GM19239 (cell line): Measurements from ENCODE around the gene IMPDH1.

Experiments used
- DNase-seq: peaks from one replicate; pipeline ENCODE4 v3.0.0; 2011; ENCODE audit warnings: low spot score; ENCODE audit not compliant: insufficient read length
- FAIRE-seq: peaks from 2 replicates; lab custom pipeline; 2011; peaks lifted over from hg19 to GRCh38; lab: Jason Lieb, UNC

The IMPDH1 gene

GRCh38 chr7:128406314-128407232 is 3.2 kb downstream of the IMPDH1 start:
- FAIRE-seq (no peak), DNase-seq (no peak)

- no peak for DNase-seq
- no peak for FAIRE-seq
These were observed 4.1 kb downstream of the IMPDH1 start for GRCh38 chr7:128405471-128406313.

DNA sequence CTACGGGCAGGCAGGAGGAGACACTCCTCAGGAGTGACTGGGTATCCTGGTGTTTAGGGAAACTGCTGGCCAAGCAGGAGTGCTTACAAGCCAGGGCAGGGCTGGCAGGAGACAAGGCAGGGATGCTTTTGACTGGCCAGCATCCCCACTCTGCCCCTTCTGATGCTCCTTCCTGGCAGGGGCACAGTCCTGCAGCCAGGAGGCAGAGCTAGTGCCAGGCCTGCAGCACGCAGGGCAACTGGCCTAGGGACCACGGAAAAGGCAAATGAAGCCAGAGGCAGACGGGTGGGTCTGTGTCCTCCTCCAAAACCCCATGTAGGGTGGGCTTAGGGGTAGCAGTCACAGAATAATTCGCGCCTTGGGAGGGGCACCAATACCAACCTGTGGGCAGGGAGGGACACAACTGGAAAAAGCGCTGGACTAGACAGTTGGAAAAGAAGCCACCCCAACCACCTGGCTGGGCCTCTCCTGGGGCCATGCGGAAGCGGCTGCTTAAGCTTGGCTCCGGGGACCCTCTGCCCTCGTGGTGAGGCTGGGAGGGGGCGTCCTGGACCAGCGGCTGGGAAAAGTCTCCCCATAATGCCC is 4.8 kb downstream of the IMPDH1 start:
- no peak for DNase-seq
- peak; percentile 21 for FAIRE-seq

- DNase-seq (no peak), FAIRE-seq (no peak)
These were observed 5.6 kb downstream of the IMPDH1 start for GRCh38 chr7:128404143-128404681.

DNA sequence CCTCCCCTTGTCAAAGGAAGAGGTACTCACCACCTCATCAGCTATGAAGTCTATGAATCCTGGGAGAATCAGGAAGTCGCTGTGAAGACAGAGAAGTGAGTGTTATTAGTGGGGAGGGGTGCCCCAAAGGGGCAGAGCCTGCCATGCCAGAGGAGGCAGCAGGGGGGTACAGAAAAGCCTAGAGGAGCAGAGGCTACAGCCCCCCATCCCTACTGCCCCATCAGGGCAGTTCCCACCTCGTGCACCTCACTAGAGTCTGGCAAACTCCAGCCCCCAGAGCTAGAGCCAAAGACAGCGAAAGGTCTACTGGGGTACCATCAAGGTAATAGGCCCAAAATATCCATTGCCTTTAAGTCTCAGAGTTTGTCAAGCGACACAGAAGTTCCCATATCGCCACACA is 6.1 kb downstream of the IMPDH1 start:
- FAIRE-seq (no peak), DNase-seq (no peak)

- DNase-seq, result no peak
- FAIRE-seq, result no peak
These were observed 7.4 kb downstream of the IMPDH1 start for GRCh38 chr7:128402356-128402755.

- no peak for DNase-seq
- FAIRE-seq, result no peak
These were observed 9.2 kb downstream of the IMPDH1 start for GRCh38 chr7:128400566-128400965.

DNA sequence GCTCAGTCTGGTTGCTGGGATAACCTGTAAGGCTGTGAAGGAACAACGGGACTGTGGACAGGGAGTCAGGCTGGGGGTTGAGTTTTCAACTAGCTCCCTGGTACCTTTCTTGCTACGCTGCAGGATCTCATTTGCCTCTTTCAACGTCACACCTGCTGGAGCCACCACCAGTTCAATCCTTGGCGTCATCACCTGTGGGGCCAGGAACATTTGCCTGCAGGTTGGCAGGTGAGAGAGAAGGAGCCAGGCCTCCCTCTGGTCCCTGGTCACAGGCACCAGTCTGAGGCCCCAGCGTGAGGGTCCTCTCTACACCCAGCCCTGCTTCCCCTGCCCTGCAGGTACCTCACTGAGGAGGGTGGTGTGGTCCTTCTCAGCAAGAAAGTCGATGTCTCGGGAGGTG is 9.8 kb downstream of the IMPDH1 start:
- no peak for DNase-seq
- no peak for FAIRE-seq

DNA sequence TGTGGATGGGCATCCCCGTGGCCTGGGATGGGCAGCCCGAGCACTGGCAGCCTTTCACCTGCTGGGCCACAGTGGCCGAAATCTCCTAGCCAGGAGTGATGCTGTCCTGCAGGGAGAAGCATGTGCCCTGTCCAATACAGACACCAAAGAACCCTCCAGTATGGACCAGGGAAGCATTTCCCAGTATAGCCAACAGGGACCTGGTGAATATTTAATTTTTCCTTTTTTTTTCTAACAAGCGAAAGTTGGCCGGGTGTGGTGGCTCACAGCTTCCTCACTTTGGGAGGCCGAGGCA is 11.0 kb downstream of the IMPDH1 start:
- DNase-seq (no peak), FAIRE-seq (no peak)

- FAIRE-seq, result peak; percentile 57
- DNase-seq, result no peak
These were observed 11.6 kb downstream of the IMPDH1 start for GRCh38 chr7:128398016-128398840.

GRCh38 chr7:128396357-128396756 is 13.4 kb downstream of the IMPDH1 start:
- FAIRE-seq (no peak), DNase-seq (no peak)

- no peak for DNase-seq
- no peak for FAIRE-seq
These were observed 14.0 kb downstream of the IMPDH1 start for GRCh38 chr7:128395748-128396147.

DNA sequence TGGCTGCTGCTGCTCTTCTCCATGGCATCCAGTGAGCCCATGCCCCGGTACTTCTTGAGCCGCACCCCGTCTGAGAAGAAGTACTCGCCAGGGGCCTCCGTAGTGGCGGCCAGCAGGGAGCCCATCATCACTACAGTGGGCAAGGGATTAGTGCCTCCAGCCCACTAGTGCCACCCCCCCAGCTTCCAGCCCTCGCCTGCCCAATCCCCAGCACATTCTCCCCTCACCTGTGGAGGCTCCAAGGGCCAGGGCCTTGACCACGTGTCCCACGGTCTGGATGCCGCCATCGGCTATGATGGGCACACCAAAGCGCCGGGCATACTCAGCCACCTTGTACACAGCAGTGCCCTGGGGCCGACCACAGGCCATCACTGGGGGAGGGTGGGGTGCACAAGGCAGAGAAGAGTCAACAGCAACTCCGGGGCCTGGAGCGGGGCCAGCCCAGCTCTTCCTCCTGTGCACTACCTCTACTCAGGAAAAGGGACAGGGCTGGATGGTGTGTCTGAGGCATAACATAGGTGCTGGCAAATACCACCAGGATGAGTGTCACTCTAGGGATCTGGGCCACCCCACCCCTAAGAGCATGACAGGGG is 14.8 kb downstream of the IMPDH1 start:
- no peak for FAIRE-seq
- no peak for DNase-seq

DNA sequence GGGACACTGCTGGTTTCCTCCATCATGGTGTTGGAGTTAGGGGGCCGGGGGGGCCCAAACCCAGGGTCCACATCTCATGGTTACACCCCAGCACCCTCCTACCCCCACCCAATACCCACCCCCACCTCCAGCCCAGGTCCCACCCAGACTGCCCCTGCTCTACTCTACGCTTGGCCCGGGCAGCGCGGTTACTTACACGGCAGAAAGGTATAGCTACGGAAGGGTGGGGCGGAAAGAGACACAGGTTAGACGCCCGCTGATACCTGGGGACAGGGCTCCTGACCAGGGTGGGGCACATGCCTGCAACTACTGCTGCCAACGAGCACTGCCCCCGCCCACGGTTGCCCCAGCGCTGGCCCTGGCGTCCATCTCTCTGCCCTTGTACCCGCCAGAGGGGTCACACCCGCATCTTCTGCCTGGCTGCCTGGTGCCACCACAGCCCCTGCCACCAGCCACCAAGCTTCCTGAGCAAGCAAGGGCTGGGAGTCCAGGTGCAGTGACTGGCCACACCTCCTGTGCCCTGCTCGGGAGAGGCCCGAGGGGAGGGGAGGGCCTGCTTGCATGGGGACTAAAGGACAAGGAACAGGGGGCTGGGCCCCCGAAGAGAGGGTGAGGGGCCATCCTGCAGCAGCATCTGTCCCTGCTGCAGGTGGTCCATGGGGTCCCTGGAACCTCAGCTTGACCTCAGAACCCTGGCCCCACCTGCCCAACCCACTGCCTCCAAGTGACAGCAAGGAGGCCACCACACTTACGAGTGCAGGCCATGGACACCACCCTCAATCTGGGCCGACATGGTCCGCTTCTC is 16.1 kb downstream of the IMPDH1 start:
- DNase-seq (no peak), FAIRE-seq (no peak)

GRCh38 chr7:128392446-128393327 is 17.1 kb downstream of the IMPDH1 start:
- FAIRE-seq, result no peak
- no peak for DNase-seq

GRCh38 chr7:128391805-128392204 is 18.0 kb downstream of the IMPDH1 start:
- DNase-seq (no peak), FAIRE-seq (no peak)

- FAIRE-seq, result no peak
- DNase-seq, result no peak
These were observed 18.8 kb downstream of the IMPDH1 start for GRCh38 chr7:128390871-128391565.
